ENCODE data around the gene ARHGAP18. TPM values are rescaled to one million over a fixed set of nuclear protein-coding genes. Genes with fewer than 3 reads are reported as not detected.

ARHGAP18 gene
- total and polyA plus RNA-seq, 2 of the 13 experiments (the other 11 are each of a cell fraction or from before 2014, with no cell fraction given), result 58.2 to 115 TPM

- TF ChIP-seq TFAP4 (IDR thresholded peaks at IDR 0.05; ENCODE audit: borderline replicate concordance, low read depth), result no peak
- no peak for TF ChIP-seq ZBTB21 (CRISPR knock-in tag; IDR thresholded peaks at IDR 0.05)
- no peak for TF ChIP-seq ZNF512B (CRISPR knock-in tag; IDR thresholded peaks at IDR 0.05; ENCODE audit: borderline replicate concordance)
- TF ChIP-seq HNRNPK (IDR thresholded peaks at IDR 0.05; ENCODE audit: low read depth, low read length, poor library complexity, severe bottlenecking), result no peak
- no peak for TF ChIP-seq CEBPB (IDR thresholded peaks at IDR 0.05; ENCODE audit: borderline replicate concordance, low read depth, low read length)
- TF ChIP-seq ATF4 (CRISPR knock-in tag; IDR thresholded peaks at IDR 0.05), result no peak
- no peak for TF ChIP-seq ZNF362 (CRISPR knock-in tag; IDR thresholded peaks at IDR 0.05; ENCODE audit: borderline replicate concordance)
- TF ChIP-seq RARG (CRISPR knock-in tag; IDR thresholded peaks at IDR 0.05; ENCODE audit: low read depth), result no peak
- 0 out of 2 replicates have a peak, but pooled peaks have one; percentile 21 for TF ChIP-seq HDAC2 (CRISPR knock-in tag; IDR thresholded peaks at IDR 0.05)
- TF ChIP-seq TSC22D2 (CRISPR knock-in tag; IDR thresholded peaks at IDR 0.05; ENCODE audit: borderline replicate concordance), result no peak
- no peak for TF ChIP-seq SPEN (CRISPR knock-in tag; IDR thresholded peaks at IDR 0.05; ENCODE audit: low read depth)
- no peak for TF ChIP-seq ZNF275 (CRISPR knock-in tag; IDR thresholded peaks at IDR 0.05; ENCODE audit: borderline replicate concordance)
- TF ChIP-seq ZMYM3 (CRISPR knock-in tag; IDR thresholded peaks at IDR 0.05), result no peak
- TF ChIP-seq ZSCAN20 (CRISPR knock-in tag; IDR thresholded peaks at IDR 0.05; ENCODE audit: borderline replicate concordance), result 0 out of 2 replicates have a peak, but pooled peaks have one; percentile 31
- no peak for TF ChIP-seq RBM22 (optimal IDR thresholded peaks at IDR 0.05; ENCODE audit: low read length)
- TF ChIP-seq MXD4 (CRISPR knock-in tag; IDR thresholded peaks at IDR 0.05), result no peak
- no peak for TF ChIP-seq HNRNPH1 (optimal IDR thresholded peaks at IDR 0.05; ENCODE audit: low read depth, low read length)
- TF ChIP-seq SMARCC2 (IDR thresholded peaks at IDR 0.05), result no peak
- TF ChIP-seq TAF1 (CRISPR knock-in tag; IDR thresholded peaks at IDR 0.05), result no peak
- TF ChIP-seq PATZ1 (CRISPR knock-in tag; IDR thresholded peaks at IDR 0.05), result no peak
Measured at GRCh38 chr6:129637340-129638054, 72.5 kb downstream of the ARHGAP18 start (continued).
